ENCODE results near the gene ALKBH6.

- TF ChIP-seq CTCF (IDR thresholded peaks at IDR 0.05) (no peak), POLR2AphosphoS5 (IDR thresholded peaks at IDR 0.05) (no peak), EP300 (IDR thresholded peaks at IDR 0.05; ENCODE audit: low read depth) (no peak), POLR2A (IDR thresholded peaks at IDR 0.05) (no peak)
These were observed 26.5 kb upstream of the ALKBH6 start for GRCh38 chr19:36040495-36040894.

Measured in transverse colon (tissue), 4 donors.